GM08714 (cell line): Measurements from ENCODE around the gene HFM1.
"Not testable (repeated sequence)": the region's sequence is repeated elsewhere in the genome, so short reads cannot be mapped to it uniquely, and the experiment has no call there.

Source experiments
- H3K4me3 ChIP-seq: fragments of 200-500 bp; sonication (Bioruptor generic); 2 replicates; pipeline ENCODE4 v1.5.1; 2014; ENCODE audit warnings: mild to moderate bottlenecking, low read length, inconsistent platforms
- ZNF274 ChIP-seq: IDR thresholded peaks from 2 replicates; pipeline ENCODE4 v1.6.1; 2012; ENCODE audit warnings: mild to moderate bottlenecking, low read depth, low read length

The HFM1 gene, protein sequence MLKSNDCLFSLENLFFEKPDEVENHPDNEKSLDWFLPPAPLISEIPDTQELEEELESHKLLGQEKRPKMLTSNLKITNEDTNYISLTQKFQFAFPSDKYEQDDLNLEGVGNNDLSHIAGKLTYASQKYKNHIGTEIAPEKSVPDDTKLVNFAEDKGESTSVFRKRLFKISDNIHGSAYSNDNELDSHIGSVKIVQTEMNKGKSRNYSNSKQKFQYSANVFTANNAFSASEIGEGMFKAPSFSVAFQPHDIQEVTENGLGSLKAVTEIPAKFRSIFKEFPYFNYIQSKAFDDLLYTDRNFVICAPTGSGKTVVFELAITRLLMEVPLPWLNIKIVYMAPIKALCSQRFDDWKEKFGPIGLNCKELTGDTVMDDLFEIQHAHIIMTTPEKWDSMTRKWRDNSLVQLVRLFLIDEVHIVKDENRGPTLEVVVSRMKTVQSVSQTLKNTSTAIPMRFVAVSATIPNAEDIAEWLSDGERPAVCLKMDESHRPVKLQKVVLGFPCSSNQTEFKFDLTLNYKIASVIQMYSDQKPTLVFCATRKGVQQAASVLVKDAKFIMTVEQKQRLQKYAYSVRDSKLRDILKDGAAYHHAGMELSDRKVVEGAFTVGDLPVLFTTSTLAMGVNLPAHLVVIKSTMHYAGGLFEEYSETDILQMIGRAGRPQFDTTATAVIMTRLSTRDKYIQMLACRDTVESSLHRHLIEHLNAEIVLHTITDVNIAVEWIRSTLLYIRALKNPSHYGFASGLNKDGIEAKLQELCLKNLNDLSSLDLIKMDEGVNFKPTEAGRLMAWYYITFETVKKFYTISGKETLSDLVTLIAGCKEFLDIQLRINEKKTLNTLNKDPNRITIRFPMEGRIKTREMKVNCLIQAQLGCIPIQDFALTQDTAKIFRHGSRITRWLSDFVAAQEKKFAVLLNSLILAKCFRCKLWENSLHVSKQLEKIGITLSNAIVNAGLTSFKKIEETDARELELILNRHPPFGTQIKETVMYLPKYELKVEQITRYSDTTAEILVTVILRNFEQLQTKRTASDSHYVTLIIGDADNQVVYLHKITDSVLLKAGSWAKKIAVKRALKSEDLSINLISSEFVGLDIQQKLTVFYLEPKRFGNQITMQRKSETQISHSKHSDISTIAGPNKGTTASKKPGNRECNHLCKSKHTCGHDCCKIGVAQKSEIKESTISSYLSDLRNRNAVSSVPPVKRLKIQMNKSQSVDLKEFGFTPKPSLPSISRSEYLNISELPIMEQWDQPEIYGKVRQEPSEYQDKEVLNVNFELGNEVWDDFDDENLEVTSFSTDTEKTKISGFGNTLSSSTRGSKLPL (N-terminal part only)

GRCh38 chr1:91404151-91405012 lies at the start of gene HFM1:
HFM1 (minus strand) TSS chr1:91404837; CDS start chr1:91401082, 3,755 bp downstream.
- no peak for TF ChIP-seq ZNF274
- peak within 1 kb of the TSS; percentile 27 for H3K4me3 ChIP-seq

DNA sequence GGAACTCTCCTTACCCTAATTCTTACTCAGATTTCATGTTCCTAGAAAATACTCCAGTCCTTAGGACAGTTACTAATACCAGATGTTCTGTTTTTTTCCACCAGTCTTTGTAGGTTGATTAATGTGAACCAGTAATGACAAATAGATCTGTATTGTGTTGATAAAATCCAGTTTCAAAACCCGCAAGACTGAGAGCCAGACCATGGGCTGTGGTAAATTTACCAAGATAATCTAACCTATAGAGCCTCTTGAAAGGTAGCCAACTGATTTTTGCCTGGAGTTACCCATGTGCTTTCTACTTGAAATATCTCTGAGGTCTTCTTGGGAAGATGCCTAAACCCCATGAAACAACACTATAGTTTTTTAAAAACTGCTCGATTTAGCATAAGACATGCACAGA lies 49.5 kb upstream of the HFM1 start:
- TF ChIP-seq ZNF274, result no peak
- no peak overlapping the region for H3K4me3 ChIP-seq

GRCh38 chr1:91450260-91450659 lies 45.6 kb upstream of the HFM1 start:
- TF ChIP-seq ZNF274, result no peak
- no peak overlapping the region for H3K4me3 ChIP-seq

- not testable (repeated sequence) for H3K4me3 ChIP-seq
These were observed 43.1 kb upstream of the HFM1 start for GRCh38 chr1:91447782-91448181.

GRCh38 chr1:91441980-91442379 lies 37.3 kb upstream of the HFM1 start:
- H3K4me3 ChIP-seq, result not testable (repeated sequence)

DNA sequence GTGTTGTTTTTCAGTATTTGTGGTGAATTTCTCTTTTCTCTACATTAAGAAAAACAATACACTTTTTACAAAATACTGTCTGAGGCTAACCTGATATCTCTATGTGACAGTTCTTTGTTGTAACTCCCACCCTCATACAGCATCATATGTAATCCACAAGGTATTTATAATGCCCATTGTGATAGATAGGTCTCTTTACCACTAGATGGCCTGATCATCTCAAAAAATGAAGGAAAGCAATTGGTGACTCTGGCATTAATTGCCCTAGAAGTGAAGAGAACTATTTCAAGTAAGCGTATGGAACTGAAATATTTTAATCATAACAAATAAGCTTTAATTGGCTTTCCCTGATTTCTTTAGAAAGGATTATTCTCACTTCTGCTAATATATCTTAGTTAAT lies 36.2 kb upstream of the HFM1 start:
- H3K4me3 ChIP-seq, result no peak overlapping the region
- TF ChIP-seq ZNF274, result no peak

DNA sequence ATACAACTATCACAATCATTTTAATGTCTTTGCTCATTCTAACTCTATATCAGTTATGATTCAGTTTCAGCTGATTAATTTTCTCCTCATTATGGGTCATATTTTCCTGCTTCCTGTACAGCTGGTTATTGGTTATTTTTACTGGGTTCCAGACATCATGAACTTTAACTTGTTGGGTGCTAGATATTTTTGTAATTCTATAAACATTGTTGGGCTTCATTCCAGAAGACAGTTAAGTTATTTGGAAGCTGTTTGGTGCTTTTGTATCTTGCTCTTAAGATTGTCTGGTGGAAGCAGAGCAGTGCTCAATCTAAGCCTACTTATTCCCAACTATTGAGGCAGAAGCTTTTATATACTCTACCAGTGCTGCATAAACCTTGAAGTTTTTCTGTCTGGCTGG lies 34.4 kb upstream of the HFM1 start:
- TF ChIP-seq ZNF274, result no peak
- H3K4me3 ChIP-seq, result no peak overlapping the region

DNA sequence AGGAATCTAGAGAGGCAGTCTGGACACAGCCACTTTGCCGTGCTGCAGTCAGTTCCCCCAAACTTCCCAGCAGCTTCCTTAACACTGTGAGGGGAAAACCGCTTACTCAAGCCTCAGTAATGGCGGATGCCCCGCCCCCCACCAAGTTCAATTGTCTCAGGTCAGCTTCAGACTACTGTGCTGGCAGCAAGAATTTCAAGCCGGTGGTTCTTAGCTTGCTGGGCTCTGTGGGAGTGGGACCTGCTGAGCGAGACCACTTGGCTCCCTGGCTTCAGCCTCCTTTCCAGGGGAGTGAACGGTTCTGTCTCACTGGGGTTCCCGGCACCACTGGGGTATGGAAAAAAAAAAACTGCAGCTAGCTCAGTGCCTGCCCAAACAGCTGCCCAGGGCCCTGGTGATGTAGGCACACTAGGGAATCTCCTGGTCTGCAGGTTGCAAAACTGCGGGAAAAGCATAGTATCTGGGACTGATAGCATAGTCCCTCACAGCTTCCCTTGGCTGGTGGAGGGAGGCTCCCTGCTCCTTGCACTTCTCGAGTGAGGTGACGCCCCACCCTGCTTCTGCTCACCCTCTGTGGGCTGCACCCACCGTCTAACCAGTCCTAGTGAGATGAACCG lies 23.7 kb upstream of the HFM1 start:
- no peak overlapping the region for H3K4me3 ChIP-seq
- no peak for TF ChIP-seq ZNF274

DNA sequence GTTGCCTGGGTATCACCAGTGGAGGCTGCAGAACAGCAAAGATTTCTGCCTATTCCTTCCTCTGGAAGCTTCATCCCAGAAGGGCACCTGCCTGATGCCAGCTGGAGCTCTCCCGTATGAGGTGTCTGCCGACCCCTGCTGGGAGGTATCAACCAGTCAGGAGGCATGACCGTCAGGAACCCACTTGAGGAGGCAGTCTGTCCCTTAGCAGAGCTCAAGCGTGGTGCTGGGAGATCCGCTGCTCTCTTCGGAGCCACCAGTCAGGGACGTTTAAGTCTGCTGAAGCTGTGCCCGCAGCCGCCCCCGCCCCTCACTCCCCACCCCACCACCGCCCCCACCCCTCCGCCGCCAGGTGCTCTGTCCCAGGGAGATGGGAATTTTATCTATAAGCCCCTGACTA lies 23.1 kb upstream of the HFM1 start:
- TF ChIP-seq ZNF274, result no peak
- H3K4me3 ChIP-seq, result no peak overlapping the region

- not testable (repeated sequence) for H3K4me3 ChIP-seq
These were observed 17.9 kb upstream of the HFM1 start for GRCh38 chr1:91422523-91422922.

DNA sequence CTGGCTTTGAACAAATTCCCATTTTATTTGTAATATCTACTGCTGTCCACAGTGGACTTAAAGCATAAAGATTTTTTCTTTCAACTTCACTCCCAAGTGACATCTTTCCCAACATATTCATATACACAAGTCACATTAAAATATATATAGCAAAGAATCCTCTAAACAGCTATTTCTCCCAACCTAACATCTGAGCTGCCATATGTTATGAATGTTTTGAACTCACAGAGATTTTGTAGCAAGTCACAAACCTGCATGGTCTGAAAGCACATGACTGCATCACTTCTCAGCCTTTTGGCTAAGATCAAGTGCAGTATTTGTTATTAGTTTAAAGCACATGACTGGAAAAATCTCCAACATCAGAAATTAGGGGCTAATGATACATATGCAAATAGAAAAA lies 7.7 kb upstream of the HFM1 start:
- no peak for TF ChIP-seq ZNF274
- no peak overlapping the region for H3K4me3 ChIP-seq

DNA sequence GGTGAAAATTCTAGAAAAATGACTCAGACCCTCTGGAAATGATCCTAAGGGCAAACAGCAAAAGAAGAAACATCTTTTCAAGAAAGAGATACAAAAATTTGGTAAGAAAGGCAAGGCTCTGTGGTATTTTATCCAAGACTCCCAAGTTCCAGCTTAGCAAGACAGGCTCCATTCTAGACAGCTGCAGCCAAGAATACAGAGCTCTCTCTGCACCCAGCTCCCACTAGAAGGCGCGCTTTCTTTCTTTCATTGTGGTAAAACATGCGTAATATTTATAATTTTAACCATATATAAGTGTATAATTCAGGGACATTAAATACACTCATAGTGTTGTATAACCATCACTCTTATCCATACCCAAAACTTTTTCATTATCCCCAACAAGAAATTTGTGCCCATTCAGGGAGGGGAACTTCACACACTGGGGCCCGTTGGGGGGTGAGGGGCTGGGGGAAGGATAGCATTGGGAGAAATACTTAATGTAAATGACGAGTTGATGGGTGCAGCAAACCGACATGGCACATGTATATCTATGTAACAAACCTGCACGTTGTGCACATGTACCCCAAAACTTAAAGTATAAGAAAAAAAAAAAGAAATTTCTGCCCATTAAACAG lies 2.2 kb upstream of the HFM1 start:
- no peak for TF ChIP-seq ZNF274
- H3K4me3 ChIP-seq, result no peak overlapping the region

- no peak overlapping the region for H3K4me3 ChIP-seq
- TF ChIP-seq ZNF274, result no peak
These were observed 2.6 kb downstream of the HFM1 start for GRCh38 chr1:91402023-91402422.
